ENCODE data around the gene C2CD3. TPM values are rescaled to one million over a fixed set of nuclear protein-coding genes. Genes with fewer than 3 reads are reported as not detected.
"Not testable (repeated sequence)": the region's sequence is repeated elsewhere in the genome, so short reads cannot be mapped to it uniquely, and the experiment has no call there.

The C2CD3 gene
- total RNA-seq, 4 donors from 2014 or later = 11.4 to 30.1 (median 25.3) TPM

GRCh38 chr11:74138572-74138971 is 32.2 kb downstream of the C2CD3 start:
- Histone ChIP-seq H3K27me3 (no peaks in the 10 kb centered on the region), H3K4me3 (no peak overlapping the region), H3K36me3 (peaks cover 0 to 19% of the 10 kb centered on the region in 2 donors), H3K9me3 (no peaks in the 10 kb centered on the region), H3K27ac (peak overlapping the region; percentile 73 to 89 (median 84)), H3K4me1 (peaks cover 8 to 21% (median 9%) of the 10 kb centered on the region in 3 donors)
- ATAC-seq = peak; percentile 91
- no peak for TF ChIP-seq EP300 (IDR thresholded peaks at IDR 0.05)
- peak; percentile 57 for TF ChIP-seq POLR2AphosphoS5 (IDR thresholded peaks at IDR 0.05)
- WGBS, 2 donors (ENCODE audit: low coverage in 1 of 2) = 23 to 28% methylated on average over 2 of the region's 2 CpGs

GRCh38 chr11:74138021-74138420 is 32.8 kb downstream of the C2CD3 start:
- no peak overlapping the region for H3K4me3 ChIP-seq

GRCh38 chr11:74135127-74135840 is 35.5 kb downstream of the C2CD3 start:
- ATAC-seq = no peak
- H3K36me3 ChIP-seq = peaks cover 0 to 50% of the 10 kb centered on the region in 2 donors
- peaks cover 8 to 21% (median 9%) of the 10 kb centered on the region in 3 donors for H3K4me1 ChIP-seq
- no peaks in the 10 kb centered on the region for H3K9me3 ChIP-seq
- H3K27me3 ChIP-seq = no peaks in the 10 kb centered on the region
- H3K4me3 ChIP-seq = no peak overlapping the region
- TF ChIP-seq POLR2A (IDR thresholded peaks at IDR 0.05) (no peak), CTCF (IDR thresholded peaks at IDR 0.05) (no peak), POLR2AphosphoS5 (IDR thresholded peaks at IDR 0.05) (no peak), EP300 (IDR thresholded peaks at IDR 0.05) (no peak)
- H3K27ac ChIP-seq = no peak overlapping the region
- 80 to 88% methylated on average over 3 of the region's 3 CpGs for WGBS, 2 donors (ENCODE audit: low coverage in 1 of 2)

More at GRCh38 chr11:74138021-74138420, 32.8 kb downstream of the C2CD3 start:
- Histone ChIP-seq H3K9me3 (no peaks in the 10 kb centered on the region), H3K27me3 (no peaks in the 10 kb centered on the region), H3K36me3 (peaks cover 0 to 24% of the 10 kb centered on the region in 2 donors), H3K4me1 (peaks cover 8 to 21% (median 9%) of the 10 kb centered on the region in 3 donors), H3K27ac (peak overlapping the region; percentile 73 to 89 (median 84))
- no peak for ATAC-seq
- 33 to 36% methylated on average over 2 of the region's 2 CpGs for WGBS, 2 donors (ENCODE audit: low coverage in 1 of 2)
- TF ChIP-seq POLR2AphosphoS5 (IDR thresholded peaks at IDR 0.05) (no peak), EP300 (IDR thresholded peaks at IDR 0.05) (no peak), CTCF (IDR thresholded peaks at IDR 0.05) (no peak), POLR2A (IDR thresholded peaks at IDR 0.05) (no peak)

GRCh38 chr11:74134661-74135060 is 36.1 kb downstream of the C2CD3 start:
- Histone ChIP-seq H3K4me3 (no peak overlapping the region), H3K36me3 (peaks cover 0 to 54% of the 10 kb centered on the region in 2 donors), H3K27ac (no peak overlapping the region), H3K4me1 (peaks cover 8 to 19% (median 9%) of the 10 kb centered on the region in 3 donors), H3K9me3 (no peaks in the 10 kb centered on the region), H3K27me3 (no peaks in the 10 kb centered on the region)
- ATAC-seq = no peak
- WGBS, 2 donors (ENCODE audit: low coverage in 1 of 2) = 85% methylated on average over 3 of the region's 3 CpGs
- TF ChIP-seq POLR2A (IDR thresholded peaks at IDR 0.05) (no peak), CTCF (IDR thresholded peaks at IDR 0.05) (no peak)

GRCh38 chr11:74133436-74133835 is 37.4 kb downstream of the C2CD3 start:
- Histone ChIP-seq H3K36me3 (peaks cover 0 to 63% of the 10 kb centered on the region in 2 donors), H3K27ac (no peak overlapping the region), H3K9me3 (no peaks in the 10 kb centered on the region), H3K4me3 (no peak overlapping the region), H3K4me1 (peaks cover 0 to 7% (median 3%) of the 10 kb centered on the region in 3 donors), H3K27me3 (no peaks in the 10 kb centered on the region)
- TF ChIP-seq EP300 (IDR thresholded peaks at IDR 0.05) (no peak), POLR2A (IDR thresholded peaks at IDR 0.05) (no peak)
- 89 to 91% methylated on average over 3 of the region's 3 CpGs for WGBS, 2 donors (ENCODE audit: low coverage in 1 of 2)
- no peak for ATAC-seq

GRCh38 chr11:74132833-74133232 is 38.0 kb downstream of the C2CD3 start:
- H3K4me1 ChIP-seq = peaks cover 0 to 1% (median 0%) of the 10 kb centered on the region in 3 donors
- no peak for ATAC-seq
- WGBS, 2 donors (ENCODE audit: low coverage in 1 of 2) = 67 to 71% methylated on average over 3 of the region's 3 CpGs
- H3K27ac ChIP-seq = no peak overlapping the region
- TF ChIP-seq EP300 (IDR thresholded peaks at IDR 0.05) (no peak), POLR2A (IDR thresholded peaks at IDR 0.05) (no peak), CTCF (IDR thresholded peaks at IDR 0.05) (no peak), POLR2AphosphoS5 (IDR thresholded peaks at IDR 0.05) (no peak)
- H3K36me3 ChIP-seq = peaks cover 0 to 63% of the 10 kb centered on the region in 2 donors
- no peak overlapping the region for H3K4me3 ChIP-seq
- H3K27me3 ChIP-seq = no peaks in the 10 kb centered on the region
- no peaks in the 10 kb centered on the region for H3K9me3 ChIP-seq

- not testable (repeated sequence) for H3K27me3 ChIP-seq, ATAC-seq, H3K9me3 ChIP-seq, H3K4me1 ChIP-seq, H3K4me3 ChIP-seq, H3K27ac ChIP-seq
- WGBS, 2 donors (ENCODE audit: low coverage in 1 of 2) = no CpG with 5 or more reads among the region's 33 CpGs
- peaks cover 0 to 49% of the 10 kb centered on the region in 2 donors for H3K36me3 ChIP-seq
These were observed 41.7 kb downstream of the C2CD3 start for GRCh38 chr11:74129121-74129520.

Measured in gastroesophageal sphincter (tissue), 4 donors.